Glutamatergic neuron (in vitro differentiated cells): Measurements from ENCODE around the gene PARN. TPM values are rescaled to one million over a fixed set of nuclear protein-coding genes. Genes with fewer than 3 reads are reported as not detected.

ENCODE experiments used
- DNase-seq: peaks from one replicate; pipeline ENCODE4 v3.0.0; 2022
- H3K27ac Mint-ChIP-seq: one replicate; pipeline ENCODE4 v1.8.0; 2020; ENCODE audit warnings: mild to moderate bottlenecking, mixed read lengths, inconsistent platforms; ENCODE audit not compliant: unreplicated experiment
- H3K27me3 Mint-ChIP-seq: one replicate; pipeline ENCODE4 v1.8.0; 2020; ENCODE audit warnings: mild to moderate bottlenecking, moderate library complexity, mixed read lengths, inconsistent platforms; ENCODE audit not compliant: unreplicated experiment
- H3K36me3 Mint-ChIP-seq: one replicate; pipeline ENCODE4 v1.8.0; 2020; ENCODE audit warnings: mild to moderate bottlenecking, mixed read lengths, inconsistent platforms; ENCODE audit not compliant: unreplicated experiment
- H3K4me1 Mint-ChIP-seq: one replicate; pipeline ENCODE4 v1.8.0; 2020; ENCODE audit warnings: mild to moderate bottlenecking, low read depth, mixed read lengths, inconsistent platforms; ENCODE audit not compliant: unreplicated experiment
- H3K4me3 Mint-ChIP-seq: one replicate; pipeline ENCODE4 v1.8.0; 2020; ENCODE audit warnings: mild to moderate bottlenecking, mixed read lengths, inconsistent platforms; ENCODE audit not compliant: unreplicated experiment
- H3K9me3 Mint-ChIP-seq: one replicate; pipeline ENCODE4 v1.8.0; 2020; ENCODE audit warnings: mild to moderate bottlenecking, moderate library complexity, mixed read lengths, inconsistent platforms; ENCODE audit not compliant: unreplicated experiment
- total RNA-seq: library from RNA; stranded (reverse); fragmentation: NEBNext Ultra II Directional; extraction: Animal tissue kit (Norgen Biotek cat#: 25700); gene quantifications from one replicate; pipeline ENCODE4 v1.2.1, GENCODE V29; 2021; ENCODE audit not compliant: unreplicated experiment
- TF ChIP-seq, protein P1 (sequence below): fragments of 200-600 bp; sonication (generic); IDR thresholded peaks from one replicate; pipeline ENCODE4 v1.5.0; 2021; ENCODE audit not compliant: partially characterized antibody, unreplicated experiment

PARN gene
- total RNA-seq, 1 donor from 2014 or later = 26.2 TPM

DNA sequence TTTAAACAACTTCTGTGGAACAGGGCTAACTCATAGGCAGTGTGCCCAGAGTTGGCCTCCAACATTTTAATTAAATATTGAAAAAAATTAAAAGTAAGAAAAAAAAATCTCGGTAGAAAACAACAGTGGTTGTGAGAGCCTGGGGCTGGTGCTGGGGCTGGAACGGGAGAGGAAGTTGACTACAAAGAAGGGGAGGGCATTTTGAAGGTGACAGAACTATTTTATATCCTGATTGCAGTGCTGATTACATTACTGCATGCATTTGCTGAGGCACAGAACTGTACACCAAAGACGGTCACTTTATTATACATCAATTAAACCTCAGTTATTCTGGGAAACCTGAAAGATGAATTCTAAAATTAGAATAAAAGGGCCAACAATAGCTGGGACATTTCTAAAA lies 142.5 kb downstream of the PARN start:
- peaks cover 14% of the 10 kb centered on the region for H3K4me1 Mint-ChIP-seq
- DNase-seq = no peak
- no peaks in the 10 kb centered on the region for H3K36me3 Mint-ChIP-seq
- no peak overlapping the region for H3K4me3 Mint-ChIP-seq
- TF ChIP-seq, protein P1, sequence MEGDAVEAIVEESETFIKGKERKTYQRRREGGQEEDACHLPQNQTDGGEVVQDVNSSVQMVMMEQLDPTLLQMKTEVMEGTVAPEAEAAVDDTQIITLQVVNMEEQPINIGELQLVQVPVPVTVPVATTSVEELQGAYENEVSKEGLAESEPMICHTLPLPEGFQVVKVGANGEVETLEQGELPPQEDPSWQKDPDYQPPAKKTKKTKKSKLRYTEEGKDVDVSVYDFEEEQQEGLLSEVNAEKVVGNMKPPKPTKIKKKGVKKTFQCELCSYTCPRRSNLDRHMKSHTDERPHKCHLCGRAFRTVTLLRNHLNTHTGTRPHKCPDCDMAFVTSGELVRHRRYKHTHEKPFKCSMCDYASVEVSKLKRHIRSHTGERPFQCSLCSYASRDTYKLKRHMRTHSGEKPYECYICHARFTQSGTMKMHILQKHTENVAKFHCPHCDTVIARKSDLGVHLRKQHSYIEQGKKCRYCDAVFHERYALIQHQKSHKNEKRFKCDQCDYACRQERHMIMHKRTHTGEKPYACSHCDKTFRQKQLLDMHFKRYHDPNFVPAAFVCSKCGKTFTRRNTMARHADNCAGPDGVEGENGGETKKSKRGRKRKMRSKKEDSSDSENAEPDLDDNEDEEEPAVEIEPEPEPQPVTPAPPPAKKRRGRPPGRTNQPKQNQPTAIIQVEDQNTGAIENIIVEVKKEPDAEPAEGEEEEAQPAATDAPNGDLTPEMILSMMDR = no peak
- H3K27ac Mint-ChIP-seq = no peak overlapping the region
- peaks cover 2% of the 10 kb centered on the region for H3K27me3 Mint-ChIP-seq
- H3K9me3 Mint-ChIP-seq = no peaks in the 10 kb centered on the region

DNA sequence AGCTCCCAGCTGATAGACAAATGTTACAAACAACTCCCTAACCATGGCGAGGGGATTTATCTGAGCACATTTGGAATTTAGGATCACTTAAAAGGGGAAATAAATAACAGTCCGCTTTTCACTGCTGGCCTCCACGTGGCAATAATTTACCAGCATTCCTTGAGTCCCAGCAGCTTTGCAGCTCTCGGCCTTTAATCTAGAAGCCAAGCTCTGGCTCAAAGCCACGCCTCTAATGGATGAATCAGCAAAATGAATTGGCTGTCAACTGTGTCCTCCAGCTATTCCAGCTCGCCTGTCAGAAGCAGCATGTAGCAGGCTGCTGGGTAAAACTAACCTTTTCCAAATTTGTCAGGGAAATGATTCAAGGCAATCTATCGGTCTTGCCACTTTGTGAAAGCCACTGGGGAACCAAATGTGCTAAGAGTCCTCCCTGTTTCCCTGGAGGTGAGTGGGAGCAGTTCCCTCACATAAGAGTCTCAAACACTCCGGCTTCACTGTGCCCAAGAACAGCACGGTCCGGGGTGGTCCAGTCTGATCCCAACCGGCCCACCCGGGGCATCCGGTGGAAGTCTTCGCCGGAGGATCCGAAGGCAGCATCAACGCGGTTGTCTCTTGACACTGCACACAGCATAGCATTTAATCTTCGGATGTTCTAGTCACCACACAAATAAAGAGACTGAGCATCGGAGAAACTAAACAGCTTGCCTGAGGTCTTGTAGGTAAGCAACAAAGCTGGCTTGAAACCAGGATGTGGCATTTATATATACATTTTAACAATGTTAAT lies 143.3 kb downstream of the PARN start:
- DNase-seq = no peak
- Mint-ChIP-seq H3K27ac (peak overlapping the region; percentile 48), H3K36me3 (no peaks in the 10 kb centered on the region), H3K4me3 (no peak overlapping the region), H3K9me3 (no peaks in the 10 kb centered on the region), H3K27me3 (peaks cover 2% of the 10 kb centered on the region), H3K4me1 (peaks cover 14% of the 10 kb centered on the region)
- TF ChIP-seq, protein P1 = no peak

DNA sequence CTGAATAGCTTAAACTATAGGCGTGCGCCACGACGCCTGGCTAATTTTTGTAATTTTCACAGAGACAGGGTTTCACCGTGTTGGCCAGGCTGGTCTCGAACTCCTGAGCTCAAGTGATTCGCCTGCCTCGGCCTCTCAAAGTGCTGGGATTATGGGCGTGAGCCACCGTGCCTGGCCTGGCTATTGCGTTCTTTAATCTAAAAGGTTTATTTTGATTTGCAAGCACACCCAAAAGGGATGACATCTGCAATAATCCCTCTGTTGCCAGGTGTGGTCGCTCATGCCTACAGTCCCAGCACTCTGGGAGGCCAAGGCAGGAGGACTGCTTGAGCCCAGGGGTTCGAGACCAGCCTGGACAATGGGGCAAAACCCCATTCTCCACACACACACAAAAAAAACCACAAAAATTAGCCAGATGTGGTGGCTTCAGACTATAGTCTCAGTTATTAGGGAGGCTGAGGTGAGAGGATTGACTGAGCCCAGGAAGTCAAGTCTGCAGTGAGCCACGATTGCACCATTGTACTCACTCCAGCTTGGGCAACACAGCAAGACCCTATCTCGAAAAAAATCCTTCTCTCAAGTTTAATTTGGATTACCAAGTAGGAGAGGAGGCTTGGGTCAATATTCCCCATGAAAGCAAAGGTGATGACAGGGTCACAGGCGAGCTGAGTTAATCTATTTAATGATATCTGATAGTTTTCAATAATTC lies 144.1 kb downstream of the PARN start:
- Mint-ChIP-seq H3K9me3 (no peaks in the 10 kb centered on the region), H3K4me1 (peaks cover 14% of the 10 kb centered on the region), H3K4me3 (no peak overlapping the region), H3K27ac (no peak overlapping the region), H3K27me3 (peaks cover 2% of the 10 kb centered on the region), H3K36me3 (no peaks in the 10 kb centered on the region)
- TF ChIP-seq, protein P1 = no peak
- DNase-seq = no peak

DNA sequence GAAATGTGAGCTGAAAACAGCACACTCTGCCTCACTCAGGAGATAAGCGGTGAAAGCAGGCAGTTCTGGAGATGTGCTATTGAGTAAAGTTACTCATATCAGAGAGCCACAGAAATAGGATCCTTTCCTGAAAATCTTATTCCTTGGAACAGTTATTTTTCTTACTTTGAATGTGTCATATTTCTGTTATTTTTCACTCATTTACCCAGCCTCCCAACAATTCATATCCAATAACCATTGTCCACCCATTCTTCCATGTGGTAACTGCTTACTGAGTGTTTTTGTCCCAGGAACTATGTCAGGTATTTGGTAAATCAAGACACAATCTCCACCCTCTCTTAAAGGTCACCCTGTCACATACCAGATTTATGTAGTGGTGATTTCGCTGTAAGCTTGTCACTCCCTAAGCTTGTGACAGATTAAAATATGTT lies 144.9 kb downstream of the PARN start:
- DNase-seq = no peak
- Mint-ChIP-seq H3K4me3 (no peak overlapping the region), H3K27ac (no peak overlapping the region), H3K36me3 (no peaks in the 10 kb centered on the region), H3K27me3 (peaks cover 2% of the 10 kb centered on the region), H3K9me3 (no peaks in the 10 kb centered on the region), H3K4me1 (peaks cover 14% of the 10 kb centered on the region)
- TF ChIP-seq, protein P1 = no peak

DNA sequence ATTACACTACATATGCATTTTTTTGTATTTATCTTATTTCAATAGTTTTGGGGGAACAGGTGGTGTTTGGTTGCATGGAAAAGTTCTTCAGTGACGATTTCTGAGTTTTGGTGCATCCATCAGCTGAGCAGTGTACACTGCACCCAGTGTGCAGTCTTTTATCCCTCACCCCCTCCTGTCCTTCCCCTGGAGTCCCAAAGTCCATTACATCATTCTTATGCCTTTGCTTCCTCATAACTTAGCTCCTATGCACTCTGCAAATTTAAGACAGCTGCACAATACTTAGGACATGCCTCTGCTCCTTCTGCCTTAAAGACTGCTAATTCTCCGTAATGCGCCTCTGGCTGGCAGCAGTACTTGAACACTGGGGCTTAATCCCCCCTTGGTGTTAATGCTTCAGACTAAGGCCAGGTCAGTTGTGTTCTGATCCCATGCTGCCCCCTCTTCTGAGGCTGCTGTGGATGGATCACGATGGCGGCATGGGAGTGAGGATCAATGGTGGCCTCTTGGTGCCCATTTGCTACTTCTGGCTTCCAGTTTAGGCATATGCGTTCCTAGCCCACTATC lies 146.2 kb downstream of the PARN start:
- peak overlapping the region; percentile 25 for H3K4me3 Mint-ChIP-seq
- H3K4me1 Mint-ChIP-seq = peaks cover 12% of the 10 kb centered on the region
- TF ChIP-seq, protein P1 = no peak
- H3K27me3 Mint-ChIP-seq = peaks cover 2% of the 10 kb centered on the region
- H3K9me3 Mint-ChIP-seq = no peaks in the 10 kb centered on the region
- peak overlapping the region; percentile 31 for H3K27ac Mint-ChIP-seq
- peaks cover 6% of the 10 kb centered on the region for H3K36me3 Mint-ChIP-seq
- no peak for DNase-seq
